ENCODE results near the gene VTN.

- TF ChIP-seq CTCF (conservative IDR thresholded peaks at IDR 0.05; ENCODE audit: low read length) = no peak
- no peak for TF ChIP-seq EZH2phosphoT487 (IDR thresholded peaks at IDR 0.05; ENCODE audit: borderline replicate concordance, low read depth, low read length)
Measured at GRCh38 chr17:28385037-28385400, 14.9 kb upstream of the VTN start.
